Ishikawa (cell line): ENCODE measurements around the gene RAPGEF4.

Experiments
- NFIC ChIP-seq: IDR thresholded peaks from 2 replicates; pipeline ENCODE4 v1.6.1; 2012
- REST ChIP-seq: IDR thresholded peaks from 2 replicates; pipeline ENCODE4 v1.6.1; 2012; ENCODE audit warnings: low read depth, mild to moderate bottlenecking
- TAF1 ChIP-seq: IDR thresholded peaks from 2 replicates; pipeline ENCODE4 v1.6.1; 2012; ENCODE audit warnings: low read depth, mild to moderate bottlenecking
- TF ChIP-seq, protein P1 (sequence below): IDR thresholded peaks from 2 replicates; pipeline ENCODE4 v1.6.1; 2012

DNA sequence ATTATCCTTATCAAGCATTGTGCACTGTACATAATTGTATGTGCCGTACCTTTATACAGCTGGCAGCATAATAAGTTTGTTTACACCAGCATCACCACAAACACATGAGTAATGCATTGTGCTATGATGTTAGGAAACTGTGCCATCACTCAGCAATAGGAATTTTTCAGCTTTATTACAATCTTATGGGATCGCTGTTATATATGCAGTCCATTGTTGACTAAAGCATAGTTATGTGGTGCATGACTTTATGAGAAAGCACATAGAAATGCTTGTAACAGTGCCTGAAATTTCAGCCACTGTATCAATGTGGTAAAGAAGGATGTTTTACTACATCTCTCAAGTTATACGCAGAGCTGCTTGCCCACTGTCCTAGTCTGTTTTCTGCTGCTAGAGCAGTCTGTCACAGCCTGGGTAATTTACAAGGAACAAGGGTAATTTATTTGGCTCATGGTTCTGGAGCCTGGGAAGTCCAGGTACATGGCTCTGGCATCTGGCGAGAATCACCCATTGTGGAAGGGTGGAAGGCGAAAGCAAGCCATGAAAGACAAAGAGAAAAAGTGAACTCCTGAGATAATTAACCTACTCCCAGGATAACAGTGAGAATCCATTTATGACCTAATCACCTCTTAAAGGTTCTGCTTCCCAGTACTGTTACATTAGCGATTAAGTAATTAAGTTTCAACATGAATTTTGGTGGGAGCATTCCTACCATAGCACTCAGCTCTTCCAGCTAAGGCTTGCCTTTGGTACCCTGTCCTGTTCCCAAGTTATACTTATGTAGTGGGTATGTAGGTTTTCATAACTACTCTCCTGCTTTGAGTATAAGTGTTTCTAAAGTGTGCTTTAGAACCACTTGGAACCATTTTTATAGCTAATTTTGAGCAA is 344.6 kb downstream of the RAPGEF4 start:
- TF ChIP-seq NFIC, result no peak
- TF ChIP-seq TAF1, result no peak
- TF ChIP-seq REST, result no peak
- TF ChIP-seq, protein P1, sequence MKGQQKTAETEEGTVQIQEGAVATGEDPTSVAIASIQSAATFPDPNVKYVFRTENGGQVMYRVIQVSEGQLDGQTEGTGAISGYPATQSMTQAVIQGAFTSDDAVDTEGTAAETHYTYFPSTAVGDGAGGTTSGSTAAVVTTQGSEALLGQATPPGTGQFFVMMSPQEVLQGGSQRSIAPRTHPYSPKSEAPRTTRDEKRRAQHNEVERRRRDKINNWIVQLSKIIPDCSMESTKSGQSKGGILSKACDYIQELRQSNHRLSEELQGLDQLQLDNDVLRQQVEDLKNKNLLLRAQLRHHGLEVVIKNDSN, result no peak
